HL-60 (cell line): Measurements from ENCODE around the gene EP400.

Source experiments
- DNase-seq, 2 experiments: peaks; one replicate each; pipeline ENCODE4 v3.0.0-alpha.2; 2010 to 2020; ENCODE audit warnings: low read depth in 1 of 2, low spot score in 1 of 2
- H3K27ac ChIP-seq: fragments of 250-450 bp; sonication (Bioruptor Pico); replicated peaks from 2 replicates; pipeline ENCODE4 v1.5.1; 2020; ENCODE audit warnings: mild to moderate bottlenecking, moderate library complexity
- H3K27me3 ChIP-seq: fragments of 250-450 bp; sonication (Bioruptor Pico); 2 replicates; pipeline ENCODE4 v1.5.1; 2021; ENCODE audit warnings: mild to moderate bottlenecking, moderate library complexity; ENCODE audit not compliant: insufficient read depth, poor library complexity, severe bottlenecking
- H3K4me3 ChIP-seq: replicated peaks from 2 replicates; pipeline ENCODE4 v1.5.1; 2011; ENCODE audit warnings: mild to moderate bottlenecking, control low read depth, low read length; ENCODE audit not compliant: insufficient read depth
- CTCF ChIP-seq: IDR thresholded peaks from one replicate; pipeline ENCODE4 v1.5.1; 2011; ENCODE audit warnings: low read length, control low read depth, inconsistent platforms; ENCODE audit not compliant: insufficient read depth
- GABPA ChIP-seq: IDR thresholded peaks from 2 replicates; pipeline ENCODE4 v1.6.1; 2012; ENCODE audit warnings: low read depth
- POLR2AphosphoS5 ChIP-seq: IDR thresholded peaks from 2 replicates; pipeline ENCODE4 v1.6.1; 2012; ENCODE audit warnings: low read depth
- SPI1 ChIP-seq: IDR thresholded peaks from 2 replicates; pipeline ENCODE4 v1.6.1; 2012; ENCODE audit warnings: low read depth, mild to moderate bottlenecking, borderline replicate concordance
- TF ChIP-seq, protein P1 (sequence below): IDR thresholded peaks from 2 replicates; pipeline ENCODE4 v1.6.1; 2012; ENCODE audit warnings: low read depth; ENCODE audit not compliant: insufficient replicate concordance

EP400 gene

GRCh38 chr12:131909752-131910219, 40.0 kb upstream of the EP400 start:
- no peak for TF ChIP-seq GABPA
- no peak for TF ChIP-seq CTCF
- no peak for TF ChIP-seq SPI1
- TF ChIP-seq POLR2AphosphoS5 = no peak
- TF ChIP-seq, protein P1, sequence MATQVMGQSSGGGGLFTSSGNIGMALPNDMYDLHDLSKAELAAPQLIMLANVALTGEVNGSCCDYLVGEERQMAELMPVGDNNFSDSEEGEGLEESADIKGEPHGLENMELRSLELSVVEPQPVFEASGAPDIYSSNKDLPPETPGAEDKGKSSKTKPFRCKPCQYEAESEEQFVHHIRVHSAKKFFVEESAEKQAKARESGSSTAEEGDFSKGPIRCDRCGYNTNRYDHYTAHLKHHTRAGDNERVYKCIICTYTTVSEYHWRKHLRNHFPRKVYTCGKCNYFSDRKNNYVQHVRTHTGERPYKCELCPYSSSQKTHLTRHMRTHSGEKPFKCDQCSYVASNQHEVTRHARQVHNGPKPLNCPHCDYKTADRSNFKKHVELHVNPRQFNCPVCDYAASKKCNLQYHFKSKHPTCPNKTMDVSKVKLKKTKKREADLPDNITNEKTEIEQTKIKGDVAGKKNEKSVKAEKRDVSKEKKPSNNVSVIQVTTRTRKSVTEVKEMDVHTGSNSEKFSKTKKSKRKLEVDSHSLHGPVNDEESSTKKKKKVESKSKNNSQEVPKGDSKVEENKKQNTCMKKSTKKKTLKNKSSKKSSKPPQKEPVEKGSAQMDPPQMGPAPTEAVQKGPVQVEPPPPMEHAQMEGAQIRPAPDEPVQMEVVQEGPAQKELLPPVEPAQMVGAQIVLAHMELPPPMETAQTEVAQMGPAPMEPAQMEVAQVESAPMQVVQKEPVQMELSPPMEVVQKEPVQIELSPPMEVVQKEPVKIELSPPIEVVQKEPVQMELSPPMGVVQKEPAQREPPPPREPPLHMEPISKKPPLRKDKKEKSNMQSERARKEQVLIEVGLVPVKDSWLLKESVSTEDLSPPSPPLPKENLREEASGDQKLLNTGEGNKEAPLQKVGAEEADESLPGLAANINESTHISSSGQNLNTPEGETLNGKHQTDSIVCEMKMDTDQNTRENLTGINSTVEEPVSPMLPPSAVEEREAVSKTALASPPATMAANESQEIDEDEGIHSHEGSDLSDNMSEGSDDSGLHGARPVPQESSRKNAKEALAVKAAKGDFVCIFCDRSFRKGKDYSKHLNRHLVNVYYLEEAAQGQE = no peak
- H3K4me3 ChIP-seq = no peak overlapping the region
- DNase-seq = no peak
- no peak overlapping the region for H3K27ac ChIP-seq
- no peaks in the 10 kb centered on the region for H3K27me3 ChIP-seq

GRCh38 chr12:131910302-131911027, 39.3 kb upstream of the EP400 start:
- no peaks in the 10 kb centered on the region for H3K27me3 ChIP-seq
- TF ChIP-seq GABPA (no peak), SPI1 (no peak)
- TF ChIP-seq, protein P1 = no peak
- no peak overlapping the region for H3K4me3 ChIP-seq
- no peak overlapping the region for H3K27ac ChIP-seq
- no peak for DNase-seq

DNA sequence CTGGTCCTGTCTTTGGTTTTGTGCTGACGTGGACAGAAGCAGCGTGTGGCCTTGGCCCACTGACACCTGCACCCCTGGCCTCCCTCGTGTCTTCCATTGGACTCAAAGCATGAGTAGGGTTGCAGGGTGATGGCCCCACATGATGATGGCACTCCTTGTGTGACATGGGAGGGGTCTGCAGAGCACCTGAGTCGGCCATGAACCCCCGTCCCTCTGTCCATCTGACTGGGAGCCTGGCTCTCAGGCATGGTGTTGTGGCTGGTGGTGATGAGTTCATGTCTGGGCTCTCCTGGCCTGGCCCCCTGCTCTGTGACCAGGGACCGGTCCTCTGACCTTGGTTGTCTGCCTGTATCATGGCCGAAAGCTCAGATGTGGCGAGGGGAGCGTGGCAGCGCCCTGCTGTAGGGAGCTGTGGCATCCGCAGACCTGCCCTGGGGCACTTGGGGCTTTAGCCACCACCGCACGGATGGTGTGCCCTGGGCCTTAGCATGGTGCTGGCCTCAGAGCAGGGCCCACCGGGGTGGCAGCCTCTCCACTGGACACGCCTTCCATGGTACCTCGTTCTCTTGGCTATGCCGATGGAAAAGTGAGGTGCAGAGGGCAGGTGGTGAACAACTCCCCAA, 38.6 kb upstream of the EP400 start:
- Histone ChIP-seq H3K4me3 (no peak overlapping the region), H3K27ac (no peak overlapping the region), H3K27me3 (no peaks in the 10 kb centered on the region)
- DNase-seq = no peak
- TF ChIP-seq POLR2AphosphoS5 = no peak
- no peak for TF ChIP-seq GABPA
- TF ChIP-seq, protein P1 = no peak
- no peak for TF ChIP-seq SPI1
- TF ChIP-seq CTCF = no peak
